DMS153 (cell line): ENCODE data around the gene TEKTIP1.
"Not testable (repeated sequence)": the region's sequence is repeated elsewhere in the genome, so short reads cannot be mapped to it uniquely, and the experiment has no call there.

Source experiments
- DNase-seq: peaks from one replicate; lab custom pipeline; 2025; lab: John Stamatoyannopoulos, UW

TEKTIP1 gene

DNA sequence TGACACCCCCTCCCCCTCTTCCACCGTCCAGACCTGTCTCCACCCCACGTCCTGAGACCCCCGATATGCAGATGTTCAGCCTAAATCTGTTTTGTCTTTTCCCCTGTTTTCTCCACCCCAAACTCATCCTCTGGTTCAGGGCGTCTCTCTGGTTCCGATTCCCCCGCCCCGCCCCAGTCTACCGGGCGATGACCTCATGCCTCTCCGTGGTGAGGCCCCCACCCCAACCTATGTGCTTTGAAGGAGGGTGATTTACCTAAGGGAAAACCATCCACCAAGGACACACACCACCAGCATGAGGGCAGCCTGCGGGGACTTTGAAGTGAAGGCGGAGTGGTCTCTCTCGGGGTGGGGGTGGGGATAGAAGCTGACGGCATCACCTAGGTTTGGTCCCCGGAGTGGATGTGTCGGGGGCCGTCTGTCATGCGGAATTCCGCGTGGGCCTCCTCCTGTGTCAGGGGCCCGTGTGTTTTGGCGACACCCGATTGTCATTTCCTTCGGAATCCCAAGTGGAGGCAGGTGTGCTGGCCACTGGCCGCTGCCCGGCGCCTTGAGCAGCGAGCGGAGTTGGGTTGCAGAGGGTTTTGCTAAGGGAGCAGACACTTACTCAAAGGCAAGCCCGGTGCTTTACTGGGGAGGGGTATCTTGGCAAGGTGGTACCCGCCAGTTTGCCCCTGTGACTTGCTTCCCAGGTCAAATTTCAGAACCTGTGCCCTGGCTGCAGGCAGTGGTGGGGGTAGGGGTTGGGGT lies 31.4 kb upstream of the TEKTIP1 start:
- DNase-seq, result no peak

DNA sequence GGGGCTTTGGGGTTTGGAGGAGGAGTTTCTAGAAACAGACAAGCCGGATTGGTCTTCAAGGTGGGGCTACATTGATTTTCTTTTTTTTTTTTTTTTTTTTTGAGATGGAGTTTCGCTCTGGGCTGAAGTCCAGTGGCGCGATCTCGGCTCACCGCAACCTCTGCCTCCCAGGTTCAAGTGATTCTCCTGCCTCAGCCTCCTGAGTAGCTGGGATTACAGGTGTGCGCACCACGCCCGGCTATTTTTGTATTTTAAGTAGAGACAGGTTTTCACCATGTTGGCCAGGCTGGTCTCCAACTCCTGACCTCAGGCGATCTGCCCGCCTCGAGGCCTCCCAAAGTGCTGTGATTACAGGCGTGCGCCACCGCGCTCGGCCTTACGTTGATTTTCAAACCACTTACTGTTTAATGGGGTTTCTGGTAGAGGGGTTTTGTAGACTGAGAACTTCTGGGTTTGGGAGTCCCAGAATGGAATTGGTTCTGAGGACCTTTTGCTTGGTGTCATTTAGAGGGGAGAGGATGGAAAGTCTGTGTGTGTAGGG lies 30.8 kb upstream of the TEKTIP1 start:
- DNase-seq, result not testable (repeated sequence)

DNA sequence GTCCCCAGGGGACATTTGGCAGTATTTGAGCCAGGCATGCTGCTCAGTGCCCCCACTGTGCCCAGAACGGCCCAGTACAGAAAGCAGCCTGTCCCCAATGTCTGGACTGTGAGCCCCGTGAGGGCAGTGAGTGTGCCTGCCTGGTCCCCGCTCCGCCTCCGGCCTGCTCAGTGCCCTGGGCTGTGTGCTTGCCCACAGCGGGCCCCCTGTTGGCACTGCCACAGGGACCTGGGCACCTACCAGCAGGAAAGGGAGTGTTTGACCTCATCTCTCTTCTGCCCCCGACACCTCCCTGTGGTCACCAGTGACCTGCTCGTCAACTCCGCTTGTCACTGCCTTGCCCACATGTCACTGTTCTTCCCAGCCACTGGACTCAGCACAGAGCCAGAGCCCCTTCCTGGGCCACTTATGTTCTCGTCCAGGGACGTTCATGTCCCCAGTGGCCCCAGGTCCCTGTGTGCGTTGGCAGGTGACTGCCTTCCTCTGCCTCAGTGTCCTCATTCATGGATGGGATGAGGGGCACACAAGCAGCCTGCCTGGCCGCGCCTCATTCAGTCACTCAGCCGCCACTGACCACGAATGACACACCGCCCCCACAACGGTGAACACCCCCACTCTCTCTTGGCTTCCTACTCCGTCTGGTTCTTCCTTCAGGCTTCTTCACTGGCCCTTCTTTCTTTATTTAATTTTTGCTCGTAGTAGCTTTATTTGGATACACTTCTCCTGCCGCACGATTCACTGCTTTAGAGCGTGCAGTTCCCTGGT lies 30.0 kb upstream of the TEKTIP1 start:
- DNase-seq, result no peak

- no peak for DNase-seq
These were observed 29.4 kb upstream of the TEKTIP1 start for GRCh38 chr19:3509566-3509989.

DNA sequence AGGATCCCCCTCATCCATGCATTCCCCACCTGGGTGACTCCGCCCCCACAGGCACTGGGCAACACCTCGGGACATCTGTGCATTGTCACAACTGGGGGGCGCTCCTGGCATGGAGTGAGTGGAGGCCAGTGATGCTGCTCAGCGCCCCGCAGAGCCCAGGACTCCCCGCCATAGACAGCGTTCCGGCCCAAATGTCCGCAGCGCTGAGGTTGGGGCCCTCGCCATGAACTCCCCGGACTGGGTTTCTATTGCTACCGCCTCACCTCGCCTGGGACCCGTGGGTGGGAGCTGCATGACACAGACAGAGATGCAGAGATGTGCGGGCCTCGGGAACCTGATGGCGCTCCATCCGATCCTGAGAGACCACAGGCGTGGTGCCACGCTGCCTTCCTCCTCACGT lies 28.2 kb upstream of the TEKTIP1 start:
- DNase-seq, result no peak

GRCh38 chr19:3511506-3512251 lies 27.3 kb upstream of the TEKTIP1 start:
- DNase-seq, result no peak

- no peak for DNase-seq
These were observed 26.3 kb upstream of the TEKTIP1 start for GRCh38 chr19:3512562-3513228.

DNA sequence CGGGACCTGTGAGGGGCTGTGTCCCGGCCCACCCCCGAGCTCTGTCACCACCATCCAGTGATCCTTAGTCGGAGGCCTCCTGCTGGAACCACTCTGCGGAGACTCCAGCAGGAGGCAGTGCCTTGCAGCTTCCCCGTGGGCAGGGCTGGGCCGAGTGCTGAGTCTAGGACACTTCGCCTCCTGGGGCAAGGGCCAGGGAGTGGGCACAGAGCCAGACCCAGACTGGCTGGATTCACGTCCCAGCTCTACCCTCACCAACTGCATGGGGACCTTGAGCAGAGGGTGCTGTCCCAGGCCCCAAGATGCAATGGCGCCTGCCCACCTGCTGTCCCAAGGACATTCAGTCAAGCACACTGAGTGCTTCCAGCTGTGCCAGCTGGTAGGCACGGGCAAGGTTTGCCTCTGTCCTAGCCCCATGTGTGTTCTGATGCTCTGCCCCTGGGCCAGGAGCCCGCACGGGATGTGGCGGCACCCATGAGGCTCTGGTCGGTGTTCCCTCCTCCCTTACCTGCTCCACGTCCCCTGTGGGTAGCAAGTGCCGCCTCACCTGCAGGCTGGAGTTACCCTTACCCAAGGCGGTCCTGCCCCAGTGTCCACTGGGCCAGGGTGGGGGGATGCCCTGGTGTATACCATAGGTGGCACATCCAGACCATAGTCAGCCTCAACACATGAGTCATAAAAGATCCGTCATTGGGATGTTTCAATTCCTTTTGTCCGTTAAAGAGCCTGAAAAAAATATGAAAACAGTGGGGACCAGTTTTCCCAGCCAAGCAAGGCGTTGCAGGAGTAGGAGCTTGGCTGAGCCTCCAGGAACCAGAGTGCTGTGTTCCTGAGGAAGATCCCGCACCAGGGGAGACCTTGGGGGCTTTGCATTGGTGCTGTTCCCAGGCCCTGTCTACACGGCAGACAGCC lies 25.5 kb upstream of the TEKTIP1 start:
- no peak for DNase-seq

DNA sequence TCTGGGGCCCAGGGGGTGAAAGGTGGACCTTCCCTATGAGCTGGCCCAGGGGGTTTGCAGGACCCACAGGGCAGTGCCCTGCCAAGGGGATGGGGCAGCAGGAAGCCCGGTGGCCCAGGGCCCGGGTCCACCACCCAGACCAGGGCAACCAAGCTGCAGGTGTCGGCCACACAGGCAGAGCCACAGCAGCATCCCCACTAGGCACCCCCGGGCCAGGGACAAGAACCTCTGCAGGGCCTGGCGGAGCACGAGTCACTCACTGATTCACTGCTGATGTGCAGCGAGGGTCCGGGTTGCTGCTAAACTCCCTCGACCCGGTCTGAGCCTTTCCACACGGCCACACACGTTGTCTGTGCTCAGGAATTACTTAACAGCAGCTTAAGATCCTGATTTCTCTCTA lies 24.0 kb upstream of the TEKTIP1 start:
- no peak for DNase-seq

DNA sequence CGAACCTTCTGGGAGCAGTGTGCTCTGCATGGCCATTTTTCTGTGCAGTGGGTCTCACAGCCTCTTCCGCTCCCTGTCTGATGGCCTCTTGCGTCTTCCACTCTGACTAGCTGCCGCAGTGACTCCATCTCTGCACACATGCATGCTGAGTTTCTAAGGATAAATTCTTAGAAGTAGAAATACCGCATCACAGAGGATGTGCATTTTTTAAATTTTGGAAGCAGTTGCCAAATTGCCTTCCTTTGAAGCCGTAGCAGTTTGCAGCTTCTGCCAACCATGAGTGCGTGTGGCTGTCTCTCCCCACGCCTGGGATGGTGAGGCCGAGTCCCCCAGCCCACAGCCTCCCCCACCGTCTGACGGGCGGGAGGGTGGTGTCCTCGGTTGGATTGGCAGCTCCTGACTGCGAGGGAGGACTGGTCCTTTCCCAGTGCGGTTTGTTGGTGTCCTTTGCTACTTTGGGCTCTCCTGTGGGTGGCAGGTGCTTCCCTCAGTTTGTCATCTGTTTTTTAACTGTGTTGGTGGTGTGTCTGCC lies 23.0 kb upstream of the TEKTIP1 start:
- no peak for DNase-seq

- DNase-seq, result peak; percentile 81
These were observed 22.2 kb upstream of the TEKTIP1 start for GRCh38 chr19:3516675-3517207.

DNA sequence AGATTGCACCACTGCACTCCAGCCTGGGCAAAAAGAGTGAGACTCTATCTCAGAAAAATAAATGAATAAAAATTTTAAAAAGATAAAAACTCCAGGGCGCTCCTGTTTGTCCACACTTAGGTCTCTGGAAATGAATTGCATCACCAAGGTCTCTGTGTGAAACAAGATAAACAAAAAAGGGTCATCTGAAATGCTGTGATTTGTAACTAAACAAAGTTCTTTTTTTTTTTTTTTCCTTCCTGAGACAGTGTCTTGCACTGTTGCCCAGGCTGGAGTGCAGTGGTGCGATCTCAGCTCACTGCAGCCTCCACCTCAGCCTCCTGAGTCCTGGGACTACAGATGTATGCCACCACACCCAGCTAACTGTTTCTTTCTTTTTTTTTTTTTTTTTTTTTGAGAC lies 21.3 kb upstream of the TEKTIP1 start:
- DNase-seq, result no peak

GRCh38 chr19:3518255-3518654 lies 20.7 kb upstream of the TEKTIP1 start:
- DNase-seq, result no peak

DNA sequence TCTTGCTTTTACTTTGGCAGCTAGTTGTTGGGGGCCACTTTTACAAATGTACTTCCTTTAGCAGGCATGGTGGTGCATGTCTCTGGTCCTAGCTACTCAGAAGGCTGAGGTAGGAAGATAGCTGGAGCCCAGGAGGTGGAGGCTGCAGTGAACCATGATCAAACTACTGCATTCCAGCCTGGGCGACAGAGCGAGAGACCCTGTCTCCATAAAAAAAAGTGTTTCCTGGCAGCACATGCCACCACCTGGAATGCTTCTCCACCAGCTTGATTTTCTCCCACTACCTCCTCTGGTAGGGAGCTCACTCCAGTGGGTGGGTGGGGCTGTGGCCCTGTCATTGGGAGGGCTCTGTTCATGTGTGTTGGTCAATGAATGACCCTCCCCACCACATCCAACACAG lies 20.3 kb upstream of the TEKTIP1 start:
- DNase-seq, result no peak

GRCh38 chr19:3519126-3519525 lies 19.8 kb upstream of the TEKTIP1 start:
- no peak for DNase-seq

- no peak for DNase-seq
These were observed 18.5 kb upstream of the TEKTIP1 start for GRCh38 chr19:3520166-3521103.

DNA sequence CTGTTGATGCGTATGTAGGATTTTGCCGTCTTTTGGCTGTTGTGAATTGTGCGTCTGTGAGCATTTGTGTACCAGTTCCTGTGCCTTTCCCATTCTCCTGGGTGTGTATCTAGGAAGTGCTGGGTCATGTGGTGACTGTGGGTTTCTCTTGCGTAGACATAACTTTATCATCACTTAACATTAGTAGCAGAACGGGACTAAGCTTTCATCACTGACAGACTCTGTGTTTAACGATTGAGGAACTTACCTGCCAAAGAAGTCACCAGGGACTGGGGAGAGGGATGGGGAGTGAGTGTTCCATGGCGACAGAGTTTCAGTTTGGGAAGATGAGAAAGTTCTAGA lies 17.9 kb upstream of the TEKTIP1 start:
- no peak for DNase-seq

GRCh38 chr19:3522421-3523360 lies 16.3 kb upstream of the TEKTIP1 start:
- DNase-seq, result no peak
